Measurements from ENCODE around the gene GLMN.
A peak's percentile ranks its signal among the peaks of the same experiment; 100 is the strongest.
"Not testable (repeated sequence)": the region's sequence is repeated elsewhere in the genome, so short reads cannot be mapped to it uniquely, and the experiment has no call there.

The GLMN gene

GRCh38 chr1:92299477-92300150 lies 827 bp upstream of the GLMN start:
- peak; percentile 32 for DNase-seq

GRCh38 chr1:92298213-92298572 lies 594 bp downstream of the GLMN start:
- DNase-seq = no peak

DNA sequence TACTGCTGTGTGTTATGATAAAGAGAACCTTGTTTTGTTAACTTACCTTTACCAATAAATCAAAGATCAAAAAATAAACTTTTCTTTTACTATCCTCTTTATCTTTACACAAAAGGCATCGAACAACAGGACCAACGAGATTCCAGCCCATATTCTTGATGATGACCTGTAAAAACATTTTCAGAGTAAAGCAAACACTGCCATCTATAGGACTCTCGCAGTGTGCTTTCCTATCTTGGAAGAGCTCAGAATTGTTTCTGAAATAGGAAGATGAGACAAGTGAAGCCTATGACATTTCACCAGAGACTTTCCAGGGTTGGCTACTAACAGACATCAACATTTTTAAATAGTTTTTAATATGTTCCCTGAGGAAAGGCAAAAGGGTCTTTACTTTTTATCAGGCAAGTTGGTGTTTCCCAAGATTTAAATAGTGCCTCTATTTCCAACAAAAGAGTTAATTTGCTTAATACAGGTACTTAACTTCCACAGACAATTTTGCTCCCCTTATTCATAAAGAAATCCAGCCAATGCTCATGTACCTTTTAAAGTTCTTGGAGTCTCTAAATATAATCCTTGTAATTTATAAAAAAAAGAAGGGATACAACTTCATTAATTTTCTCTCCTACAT lies 7.3 kb downstream of the GLMN start:
- DNase-seq = peak; percentile 42

GRCh38 chr1:92281411-92281810 lies 17.4 kb downstream of the GLMN start:
- DNase-seq = not testable (repeated sequence)

GRCh38 chr1:92279781-92280180 lies 19.0 kb downstream of the GLMN start:
- not testable (repeated sequence) for DNase-seq

GRCh38 chr1:92277105-92277723 lies 21.6 kb downstream of the GLMN start:
- DNase-seq = no peak

DNA sequence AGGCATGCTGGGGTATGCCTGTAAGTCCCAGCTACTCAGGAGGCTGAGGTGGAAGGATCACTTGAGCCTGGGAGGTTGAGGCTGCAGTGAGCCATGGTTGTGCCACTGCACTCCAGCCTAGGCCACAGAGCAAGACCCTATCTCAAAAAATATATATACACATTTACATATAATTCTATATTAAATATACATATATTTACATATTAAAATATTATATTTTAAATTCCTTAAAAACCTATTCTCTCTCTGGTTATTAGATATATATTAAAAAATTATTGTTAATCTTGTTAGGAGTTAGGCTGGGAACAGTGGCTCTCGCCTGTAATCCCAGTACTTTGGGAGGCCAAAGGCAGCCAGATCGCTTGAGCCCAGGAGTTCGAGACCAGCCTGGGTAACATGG lies 22.7 kb downstream of the GLMN start:
- DNase-seq = no peak

DNA sequence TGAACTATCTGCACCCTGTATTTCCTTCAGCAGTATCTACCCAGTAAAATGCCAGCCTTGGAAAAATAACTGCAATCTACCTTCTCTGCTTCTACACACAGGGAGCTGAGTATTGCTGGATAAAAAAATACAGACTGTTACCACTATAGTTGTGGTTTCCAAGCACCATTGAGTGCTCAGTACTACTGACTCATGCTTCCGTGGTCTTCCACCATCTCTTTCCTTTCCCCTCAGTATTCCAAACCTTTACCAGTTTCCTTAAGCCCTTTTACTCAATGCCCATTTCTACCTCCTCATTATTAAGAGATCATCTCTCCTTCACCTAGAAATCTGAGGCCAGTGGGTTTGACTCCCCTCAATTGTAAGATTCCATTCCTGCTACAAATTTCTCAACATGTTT lies 23.8 kb downstream of the GLMN start:
- no peak for DNase-seq

DNA sequence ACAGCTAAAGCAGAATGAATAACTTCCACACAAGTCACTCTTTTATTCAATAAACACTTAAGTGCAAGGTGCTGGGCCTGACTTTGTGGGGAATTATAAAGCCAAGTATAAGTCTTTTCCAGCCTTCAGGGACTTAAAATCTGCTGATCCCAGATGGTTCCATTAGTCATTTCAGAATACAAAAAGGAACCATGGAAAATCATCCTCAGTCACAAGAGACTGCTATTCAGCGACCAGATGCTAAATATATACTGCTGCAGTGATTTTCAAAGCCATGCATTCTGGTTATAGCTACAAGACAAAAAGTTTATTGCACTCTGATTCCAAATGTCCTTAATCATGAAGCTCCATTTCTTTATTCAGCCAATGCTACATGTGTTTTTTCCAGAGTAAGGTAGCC lies 25.7 kb downstream of the GLMN start:
- no peak for DNase-seq

GRCh38 chr1:92262516-92262915 lies 36.3 kb downstream of the GLMN start:
- no peak for DNase-seq

DNA sequence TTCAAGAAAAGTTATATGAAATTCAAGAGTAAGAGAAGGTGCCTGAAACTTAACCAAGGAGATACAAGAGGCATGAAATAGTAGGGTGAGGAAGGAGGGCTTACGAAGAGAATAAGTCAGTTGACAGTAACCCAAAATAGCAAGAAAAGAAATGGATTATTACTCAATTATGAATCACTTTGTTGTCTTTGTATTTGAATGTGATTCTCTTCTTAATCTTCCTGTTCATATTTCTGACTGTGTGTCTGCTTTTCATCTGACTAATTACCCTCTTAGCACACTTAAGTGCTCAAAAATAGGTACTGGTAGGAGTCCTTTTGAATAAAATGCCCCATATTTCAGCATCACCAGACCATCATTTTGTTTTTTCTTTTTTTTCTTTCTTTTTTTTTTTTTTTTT lies 39.4 kb downstream of the GLMN start:
- DNase-seq = no peak

GRCh38 chr1:92254714-92255113 lies 44.1 kb downstream of the GLMN start:
- not testable (repeated sequence) for DNase-seq

GRCh38 chr1:92244376-92244775 lies 54.4 kb downstream of the GLMN start:
- no peak for DNase-seq

GRCh38 chr1:92240034-92240433 lies 58.8 kb downstream of the GLMN start:
- DNase-seq = no peak

DNA sequence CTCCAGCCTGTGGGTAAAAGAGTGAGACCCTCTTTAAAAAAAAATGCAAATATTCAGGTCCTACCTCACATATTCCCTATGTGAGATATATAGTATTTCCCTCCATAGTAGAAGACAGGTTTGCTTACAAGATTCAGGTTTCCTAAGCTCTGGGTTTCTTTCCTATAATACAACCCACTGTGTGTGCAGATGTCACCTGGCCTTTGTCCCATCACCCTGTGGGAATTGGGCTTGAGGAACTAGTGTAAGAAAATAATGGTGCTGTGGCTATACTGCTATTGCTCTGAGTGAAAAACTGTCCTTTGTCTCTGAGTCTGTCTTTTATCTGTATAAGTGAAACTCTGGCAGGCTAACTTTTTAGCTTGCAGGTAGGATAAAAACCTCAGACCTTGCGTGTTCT lies 68.1 kb downstream of the GLMN start:
- DNase-seq = no peak

GRCh38 chr1:92228401-92228800 lies 70.4 kb downstream of the GLMN start:
- no peak for DNase-seq

DNA sequence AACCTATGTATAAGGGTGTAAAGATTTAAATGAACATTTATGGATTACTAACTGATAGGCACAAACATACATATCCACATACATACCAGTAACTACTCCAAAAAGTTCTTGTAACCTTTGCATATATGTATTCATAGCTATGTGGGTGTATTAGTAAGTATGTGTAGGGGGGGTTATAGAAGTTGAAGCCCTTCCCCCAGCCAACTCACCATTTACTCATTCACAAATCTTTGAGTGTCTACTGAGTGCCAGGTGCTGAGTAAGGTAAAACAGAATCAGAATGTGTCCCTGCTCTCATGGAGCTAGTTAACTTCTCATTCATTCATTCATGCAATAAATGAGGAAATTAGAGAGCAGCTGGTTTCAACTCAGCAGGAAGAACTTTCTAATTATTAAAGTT lies 79.8 kb downstream of the GLMN start:
- no peak for DNase-seq

DNA sequence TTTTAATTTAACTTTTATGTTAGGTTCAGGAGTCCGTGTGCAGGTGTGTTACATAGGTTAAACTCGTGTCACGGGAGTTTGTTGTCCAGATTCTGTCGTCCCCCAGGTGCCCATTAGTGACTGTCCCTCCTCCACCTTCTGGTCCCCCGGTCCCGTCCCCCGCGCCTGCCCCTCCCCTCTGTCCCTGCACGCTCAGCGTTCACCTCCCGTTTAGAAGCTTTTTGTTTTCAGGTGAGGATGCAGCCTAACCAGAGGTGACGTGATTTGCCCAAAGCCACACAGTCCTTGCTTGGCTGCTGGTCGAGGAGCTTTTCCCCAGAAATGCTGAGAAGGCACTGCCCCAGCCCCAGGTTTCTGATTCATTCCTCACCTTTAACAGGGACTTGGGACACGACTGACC lies 80.2 kb downstream of the GLMN start:
- no peak for DNase-seq

GRCh38 chr1:92217721-92218120 lies 81.1 kb downstream of the GLMN start, which contains the start of gene C1orf146:
TSS of gene C1orf146 (plus strand) at chr1:92217915. CDS start at chr1:92231421, 13,506 bp downstream.
- DNase-seq = no peak

GRCh38 chr1:92211166-92211565 lies 87.6 kb downstream of the GLMN start:
- no peak for DNase-seq

DNA sequence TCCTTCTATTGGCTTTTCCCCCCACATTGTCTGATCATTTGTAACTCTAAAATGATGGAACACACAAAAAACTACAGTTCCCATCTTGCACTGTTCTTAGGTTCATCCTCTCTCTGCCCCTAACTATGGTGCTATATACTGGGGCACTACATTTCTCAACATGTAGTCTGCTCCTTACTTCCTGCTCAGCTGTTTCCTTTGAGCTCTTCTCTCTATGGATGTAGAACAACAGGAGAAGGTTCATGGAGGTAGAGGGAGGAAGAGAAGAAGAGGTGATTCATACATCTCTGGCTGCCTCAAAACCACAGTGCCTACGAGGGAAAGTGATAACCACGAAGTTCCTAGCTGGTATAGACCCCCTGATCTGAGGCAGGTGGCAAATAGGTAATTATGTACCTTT lies 88.1 kb downstream of the GLMN start:
- no peak for DNase-seq

- no peak for DNase-seq
These were observed 95.7 kb downstream of the GLMN start for GRCh38 chr1:92203105-92203504.

- no peak for DNase-seq
These were observed 96.8 kb downstream of the GLMN start for GRCh38 chr1:92201973-92202372.

Measured in NCI-H69 (cell line).